NT2/D1 (cell line): ENCODE results near the gene CCDC51.

Experiments
- YY1 ChIP-seq: IDR thresholded peaks from 2 replicates; pipeline ENCODE4 v1.6.1; 2011; ENCODE audit not compliant: insufficient read length, insufficient read depth
- ZNF274 ChIP-seq: IDR thresholded peaks from 2 replicates; pipeline ENCODE4 v1.6.1; 2011; ENCODE audit warnings: mild to moderate bottlenecking, low read depth, low read length

DNA sequence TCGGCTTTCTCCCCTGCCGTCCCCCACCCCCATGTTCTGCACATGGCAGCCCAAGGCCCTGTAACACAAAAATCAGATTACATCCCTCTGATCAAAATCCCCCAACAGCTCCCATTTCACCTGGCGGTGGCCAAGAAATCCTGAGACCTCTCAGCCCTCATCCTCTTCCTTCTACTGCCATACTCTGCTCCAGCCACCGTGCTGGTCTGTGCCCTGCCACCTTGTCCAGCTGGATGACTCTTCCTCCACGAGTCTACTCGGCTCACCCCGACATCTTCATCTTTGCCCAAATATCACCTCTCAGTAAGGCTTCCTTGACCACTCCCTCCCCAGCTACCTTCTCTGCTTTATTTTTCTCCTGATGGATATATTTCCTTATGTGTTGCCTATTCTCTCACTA is 3.1 kb downstream of the CCDC51 start:
- no peak for TF ChIP-seq ZNF274
- no peak for TF ChIP-seq YY1
